Thyroid gland (tissue), 4 donors: ENCODE results near the gene DIS3L2.

Experiments used
- CTCF ChIP-seq, 6 experiments: fragments of 200-600 bp in 3 of 6; fragments of 450-650 bp in 3 of 6; sonication (generic) in 3 of 6; IDR thresholded peaks; one replicate each; pipeline ENCODE4 v1.5.1; 2016 to 2019; ENCODE audit warnings: antibody characterized with exemption in 6 of 6, mild to moderate bottlenecking in 2 of 6, inconsistent platforms in 1 of 6, moderate library complexity in 1 of 6
- POLR2A ChIP-seq, 2 donors: fragments of 450-650 bp; IDR thresholded peaks; one replicate each; pipeline ENCODE4 v1.6.1; 2017; ENCODE audit warnings: antibody characterized with exemption in 2 of 2, mild to moderate bottlenecking in 2 of 2, moderate library complexity in 1 of 2

DNA sequence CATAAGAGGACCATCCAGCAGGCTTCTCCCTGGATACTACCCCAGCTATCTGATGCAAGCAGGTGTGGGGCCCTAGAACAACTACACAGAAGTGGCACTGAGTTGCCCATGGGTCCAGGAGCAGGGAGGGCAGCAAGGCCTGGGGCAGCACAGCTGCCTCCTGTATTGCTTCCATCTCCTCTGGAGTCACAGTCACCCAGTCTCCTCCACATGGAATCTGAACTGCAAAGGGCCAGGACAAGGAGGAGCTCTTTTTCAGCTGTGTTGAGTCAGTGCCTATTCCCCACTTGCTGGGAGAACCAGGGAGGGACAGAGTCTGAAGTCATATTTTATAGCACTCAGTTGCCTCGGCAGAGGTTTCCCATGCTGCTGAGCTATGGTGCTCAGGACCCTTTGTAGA, 349.2 kb downstream of the DIS3L2 start:
- no peak for TF ChIP-seq POLR2A (IDR thresholded peaks at IDR 0.05)
- TF ChIP-seq CTCF (IDR thresholded peaks at IDR 0.05): no peak
